ENCODE data around the gene GJA10.
"Not testable (repeated sequence)": the region's sequence is repeated elsewhere in the genome, so short reads cannot be mapped to it uniquely, and the experiment has no call there.

Gene GJA10

DNA sequence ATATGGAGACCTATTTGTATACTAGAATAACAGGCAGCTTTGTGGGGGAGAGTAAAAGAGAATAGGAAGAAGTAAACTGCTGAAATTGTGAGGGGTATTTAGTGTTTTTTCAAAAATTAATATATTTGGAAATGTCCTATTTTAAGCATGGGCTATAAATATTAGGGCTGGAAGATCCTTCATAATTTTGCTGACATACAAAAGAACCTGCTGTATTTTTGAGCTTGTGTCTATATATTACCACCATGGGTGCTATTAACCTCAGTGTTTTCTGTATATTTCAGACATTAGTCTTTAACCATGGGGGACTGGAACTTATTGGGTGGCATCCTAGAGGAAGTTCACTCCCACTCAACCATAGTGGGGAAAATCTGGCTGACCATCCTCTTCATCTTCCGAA lies at the start of gene GJA10:
Gene GJA10 (plus strand): TSS at position 301 of the 400 bp plus-strand sequence. CDS start 0 bp downstream, at position 301.
- no peak for DNase-seq

DNA sequence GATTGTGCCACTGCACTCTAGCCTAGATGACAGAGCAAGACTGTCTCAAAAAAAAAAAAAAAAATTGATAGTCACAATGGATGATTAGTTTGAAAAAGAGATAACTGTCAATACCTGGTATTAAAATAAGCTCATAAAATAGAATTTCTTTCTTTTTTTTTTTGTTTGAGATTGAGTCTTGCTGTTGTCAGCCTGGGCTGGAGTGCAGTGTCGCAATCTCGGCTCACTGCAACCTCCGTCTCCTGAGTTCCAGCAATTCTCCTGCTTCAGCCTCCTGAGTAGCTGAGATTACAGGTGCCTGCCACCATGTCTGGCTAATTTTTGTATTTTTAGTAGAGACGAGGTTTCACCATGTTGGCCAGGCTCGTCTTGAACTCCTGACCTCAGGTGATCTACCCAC lies 46.8 kb upstream of the GJA10 start:
- not testable (repeated sequence) for DNase-seq

DNA sequence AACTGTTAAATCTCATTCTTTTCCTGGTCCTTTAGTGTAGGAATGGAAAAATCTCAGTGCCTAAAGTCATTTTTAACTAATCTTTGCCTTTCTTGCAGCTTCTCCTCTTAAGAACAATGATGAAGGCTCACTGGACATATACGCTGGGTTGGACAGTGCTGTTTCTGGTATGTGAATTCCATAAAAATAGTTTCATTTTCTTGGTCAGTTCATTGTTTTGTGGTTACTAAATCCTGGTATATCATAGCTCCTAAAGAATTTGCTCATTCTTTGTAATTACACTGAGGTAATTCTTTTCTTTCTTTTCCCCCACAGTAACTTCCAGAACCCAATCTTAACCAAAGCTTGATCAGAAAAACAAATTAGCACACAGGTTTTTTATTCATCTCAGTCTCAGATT lies 41.2 kb upstream of the GJA10 start:
- no peak for DNase-seq

DNA sequence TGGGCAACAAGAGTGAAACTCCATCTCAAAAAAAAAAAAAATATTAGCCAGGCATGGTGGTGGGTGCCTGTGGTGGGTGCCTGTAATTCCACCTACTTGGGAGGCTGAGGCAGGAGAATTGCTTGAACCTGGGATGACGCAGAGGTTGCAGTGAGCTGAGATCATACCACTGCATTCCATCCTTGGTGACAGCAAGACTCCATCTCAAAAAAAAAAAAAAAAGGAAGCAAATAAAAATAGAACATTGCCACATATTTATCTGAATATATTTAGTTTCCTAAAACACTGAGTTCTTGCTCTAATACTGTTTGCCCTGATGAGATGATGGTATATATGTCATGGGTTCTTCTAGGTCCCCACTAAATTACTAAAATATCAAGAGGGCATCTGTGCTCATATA lies 36.2 kb upstream of the GJA10 start:
- DNase-seq, result no peak

DNA sequence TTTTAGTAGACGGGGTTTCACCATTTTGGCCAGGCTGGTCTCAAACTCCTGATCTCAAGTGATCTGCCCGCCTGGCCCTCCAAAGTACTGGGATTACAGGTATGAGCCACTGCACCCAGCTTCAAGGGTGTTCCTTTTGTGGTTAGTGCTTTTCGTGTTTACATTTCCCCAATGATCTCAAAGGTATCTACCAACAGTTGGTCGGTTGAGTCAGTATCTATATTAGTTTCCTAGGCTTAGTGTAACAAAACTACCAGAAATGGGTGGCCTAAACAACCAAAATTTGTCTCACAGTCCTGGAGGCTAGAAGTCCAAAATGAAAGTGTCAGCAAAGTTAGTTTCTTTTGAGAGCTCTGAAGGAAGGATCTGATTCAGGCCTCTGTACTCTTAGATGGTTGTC lies 34.5 kb upstream of the GJA10 start:
- DNase-seq, result no peak

DNA sequence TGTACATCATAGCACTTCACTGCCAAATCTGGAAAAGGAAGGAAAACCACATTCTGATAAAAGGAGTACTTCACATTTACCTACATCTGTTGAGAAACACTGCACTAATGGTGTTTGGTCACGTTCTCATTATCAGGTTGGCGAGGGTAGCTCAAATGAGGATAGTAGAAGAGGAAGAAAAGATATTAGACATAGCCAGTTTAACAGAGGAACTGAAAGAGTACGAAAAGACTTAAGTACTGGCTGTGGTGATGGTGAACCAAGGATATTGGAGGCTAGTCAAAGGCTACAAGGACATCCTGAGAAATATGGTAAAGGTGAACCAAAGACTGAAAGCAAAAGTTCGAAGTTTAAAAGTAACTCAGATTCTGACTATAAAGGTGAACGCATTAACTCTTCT lies 32.0 kb upstream of the GJA10 start:
- DNase-seq, result no peak

DNA sequence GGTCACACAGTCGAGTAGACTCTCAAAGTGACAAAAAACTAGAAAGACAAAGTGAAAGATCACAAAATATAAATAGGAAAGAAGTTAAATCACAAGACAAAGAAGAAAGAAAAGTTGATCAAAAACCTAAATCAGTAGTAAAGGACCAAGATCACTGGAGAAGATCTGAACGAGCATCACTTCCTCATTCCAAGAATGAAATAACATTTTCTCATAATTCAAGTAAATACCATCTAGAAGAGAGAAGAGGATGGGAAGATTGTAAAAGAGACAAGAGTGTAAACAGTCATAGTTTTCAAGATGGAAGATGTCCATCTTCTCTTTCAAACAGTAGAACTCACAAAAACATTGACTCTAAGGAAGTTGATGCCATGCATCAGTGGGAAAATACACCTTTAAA lies 31.6 kb upstream of the GJA10 start:
- DNase-seq, result no peak

DNA sequence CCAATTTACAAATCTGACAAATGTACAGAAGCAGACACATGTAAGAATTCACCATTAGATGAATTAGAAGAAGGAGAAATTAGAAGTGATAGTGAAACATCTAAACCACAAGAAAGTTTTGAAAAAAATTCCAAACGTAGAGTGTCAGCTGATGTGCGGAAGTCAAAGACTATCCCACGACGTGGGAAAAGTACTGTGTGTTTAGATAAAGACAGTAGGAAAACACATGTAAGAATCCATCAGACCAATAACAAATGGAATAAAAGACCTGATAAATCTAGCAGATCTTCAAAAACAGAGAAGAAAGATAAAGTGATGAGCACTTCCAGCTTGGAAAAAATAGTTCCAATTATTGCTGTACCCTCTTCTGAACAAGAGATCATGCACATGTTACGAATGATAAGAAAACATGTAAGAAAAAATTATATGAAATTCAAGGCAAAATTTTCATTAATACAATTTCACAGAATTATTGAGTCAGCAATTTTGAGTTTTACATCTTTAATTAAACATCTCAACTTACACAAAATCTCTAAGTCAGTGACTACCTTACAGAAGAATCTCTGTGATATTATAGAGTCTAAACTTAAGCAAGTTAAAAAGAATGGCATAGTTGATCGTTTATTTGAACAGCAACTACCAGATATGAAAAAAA lies 28.1 kb upstream of the GJA10 start:
- DNase-seq, result no peak

DNA sequence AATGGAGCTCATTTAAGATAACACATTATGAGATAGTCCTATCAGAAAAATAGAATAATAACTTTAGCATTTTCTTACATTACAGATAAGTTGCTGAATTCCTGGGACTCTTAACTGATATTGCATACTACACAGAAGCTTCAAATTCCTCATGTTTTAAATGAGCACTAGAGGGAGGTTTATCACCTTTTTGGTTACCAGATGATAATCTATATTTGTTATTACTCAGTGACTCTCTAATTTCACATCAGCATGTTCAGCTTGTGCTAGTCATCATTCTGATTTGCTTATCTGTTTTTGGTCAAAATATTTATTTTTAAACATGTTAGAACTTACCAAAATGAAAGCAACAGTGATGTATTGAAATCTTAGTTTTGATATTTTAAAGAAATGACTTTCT lies 20.5 kb upstream of the GJA10 start:
- DNase-seq, result no peak

DNA sequence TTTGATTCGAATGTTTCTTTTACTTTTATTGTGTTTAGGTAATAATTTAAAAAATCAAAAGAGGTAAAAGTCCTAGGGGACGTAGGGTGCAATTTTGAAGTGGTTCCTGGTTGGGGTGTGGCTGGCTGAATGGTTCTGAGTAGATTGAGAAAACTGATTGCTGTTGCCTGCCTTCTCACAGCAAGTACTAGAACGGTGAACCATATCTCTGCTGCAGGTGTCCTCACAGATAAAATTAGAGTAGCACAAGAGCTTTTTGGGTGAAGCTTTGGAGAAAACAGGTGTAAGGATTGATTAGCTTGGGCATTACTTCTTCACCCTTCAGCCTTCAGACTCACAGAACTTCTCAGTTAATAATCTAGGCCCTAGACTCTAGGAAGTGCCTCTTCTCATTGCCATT lies 19.8 kb upstream of the GJA10 start:
- DNase-seq, result no peak

DNA sequence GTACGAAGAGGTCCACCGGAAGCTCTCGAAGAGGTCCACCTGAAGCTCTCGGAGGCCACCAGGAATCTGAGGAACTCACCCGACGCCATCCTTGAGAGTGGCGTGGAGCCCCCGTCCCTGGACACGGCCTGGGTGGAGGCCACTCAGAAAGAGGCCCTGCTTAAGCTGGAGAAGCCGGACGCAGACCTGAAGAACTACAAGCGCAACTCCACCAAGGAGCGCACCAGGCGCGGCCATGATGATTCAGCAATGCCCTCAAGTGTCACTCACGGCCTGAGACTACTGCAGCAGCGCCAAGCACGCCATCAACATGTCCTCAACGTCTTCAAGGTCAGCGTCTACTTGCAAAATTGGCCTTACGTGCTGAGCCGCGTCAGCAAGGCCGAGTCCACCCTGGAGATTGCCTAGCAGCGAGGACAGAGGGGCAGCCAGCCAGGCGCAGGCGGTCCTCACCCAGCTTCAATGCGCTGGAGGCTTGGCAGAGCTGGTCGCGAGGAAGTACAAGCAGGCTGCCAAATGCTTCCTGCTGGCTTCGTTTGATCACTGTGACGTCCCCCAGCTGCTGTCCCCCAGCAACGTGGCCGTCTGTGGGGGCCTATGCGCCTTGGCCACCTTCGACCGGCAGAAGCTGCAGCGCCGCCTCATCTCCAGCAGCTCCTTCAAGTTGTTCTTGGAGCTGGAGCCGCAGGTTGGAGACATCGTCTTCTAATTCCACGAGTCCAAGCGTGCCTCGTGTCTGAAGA lies 7.7 kb upstream of the GJA10 start:
- no peak for DNase-seq

DNA sequence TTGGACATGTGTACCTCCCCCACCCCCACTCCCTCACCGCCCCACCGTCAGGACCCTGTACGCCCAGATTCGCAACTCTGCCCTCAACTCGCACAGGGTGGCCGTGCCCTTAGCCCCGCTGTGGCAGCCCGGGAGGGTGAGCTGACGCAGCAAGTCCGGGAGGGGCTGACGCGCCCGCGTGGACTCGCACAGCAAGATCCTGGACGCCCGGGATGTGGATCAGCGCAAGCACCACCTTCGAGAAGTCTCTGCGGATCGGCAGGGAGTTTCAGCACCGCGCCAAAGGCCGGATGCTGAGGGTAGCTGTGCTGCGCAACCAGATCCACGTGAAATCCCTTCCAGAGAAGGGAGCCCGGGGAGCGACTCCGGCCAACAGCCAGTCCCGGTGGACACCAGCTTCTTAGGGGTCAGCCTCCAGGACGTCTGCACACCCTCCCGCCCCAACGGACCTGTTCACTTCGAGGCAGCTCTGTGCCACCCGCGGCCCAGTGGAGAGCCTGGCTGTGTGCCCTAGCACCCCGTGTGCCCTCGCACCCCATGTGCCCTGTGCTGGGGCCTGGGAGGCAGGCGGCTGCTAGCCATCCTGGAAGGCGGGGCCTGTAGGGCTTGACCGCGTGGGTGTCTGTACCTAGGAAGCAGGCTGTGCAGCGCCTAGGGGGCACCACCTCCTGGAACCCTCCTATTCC lies 6.7 kb upstream of the GJA10 start:
- no peak for DNase-seq

DNA sequence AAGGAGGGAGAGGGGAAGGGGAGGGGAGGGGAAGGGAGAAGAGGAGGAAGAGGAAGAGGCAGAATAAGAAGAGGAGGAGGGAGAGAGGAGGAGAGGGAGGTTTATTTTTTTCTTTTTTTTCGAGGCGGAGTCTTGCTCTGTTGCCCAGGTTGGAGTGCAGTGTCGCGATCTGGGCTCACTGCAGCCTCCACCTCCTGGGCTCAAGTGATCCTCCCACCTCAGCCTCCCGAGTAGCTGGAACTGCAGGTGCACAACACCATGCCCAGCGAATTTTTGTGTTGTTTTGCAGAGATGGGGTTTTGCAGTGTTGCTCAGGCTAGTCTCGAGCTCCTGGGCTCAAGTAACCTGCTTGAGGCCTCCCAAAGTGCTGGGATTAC lies 6.1 kb upstream of the GJA10 start:
- DNase-seq, result no peak

DNA sequence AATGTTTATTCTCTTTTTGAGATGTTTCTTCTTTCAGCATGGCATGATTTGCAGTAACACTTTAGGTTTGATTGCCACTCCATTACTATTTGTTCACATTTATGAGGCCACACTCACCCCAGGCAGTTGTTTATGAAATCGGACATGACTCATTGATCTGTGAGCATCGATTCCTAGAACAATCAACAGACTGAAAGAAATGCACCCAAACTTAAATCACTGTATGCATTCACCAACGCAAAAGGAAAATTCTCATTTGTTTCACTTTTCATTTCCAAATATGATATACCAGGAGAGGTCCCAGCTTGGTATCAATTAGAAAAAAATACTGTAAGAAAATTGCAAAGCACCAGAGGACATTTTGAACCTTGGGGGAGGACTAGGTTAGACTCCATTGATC lies 5.4 kb upstream of the GJA10 start:
- DNase-seq, result no peak

DNA sequence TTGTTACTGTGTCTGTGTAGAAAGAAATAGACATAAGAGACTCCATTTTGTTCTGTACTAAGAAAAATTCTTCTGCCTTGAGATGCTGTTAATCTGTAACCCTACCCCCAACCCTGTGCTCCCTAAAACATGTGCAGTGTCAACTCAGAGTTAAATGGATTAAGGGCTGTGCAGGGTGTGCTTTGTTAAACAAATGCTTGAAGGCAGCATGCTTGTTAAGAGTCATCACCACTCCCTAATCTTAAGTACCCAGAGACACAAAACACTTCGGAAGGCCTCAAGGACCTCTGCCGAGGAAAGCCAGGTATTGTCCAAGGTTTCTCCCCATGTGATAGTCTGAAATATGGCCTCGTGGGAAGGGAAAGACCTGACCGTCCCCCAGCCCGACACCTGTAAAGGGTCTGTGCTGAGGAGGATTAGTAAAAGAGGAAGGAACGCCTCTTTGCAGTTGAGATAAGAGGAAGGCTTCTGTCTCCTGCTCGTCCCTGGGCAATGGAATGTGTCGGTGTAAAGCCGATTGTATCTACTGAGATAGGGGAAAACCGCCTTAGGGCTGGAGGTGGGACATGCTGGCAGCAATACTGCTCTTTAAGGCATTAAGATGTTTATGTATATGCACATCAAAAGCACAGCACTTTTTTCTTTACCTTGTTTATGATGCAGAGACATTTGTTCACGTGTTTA lies 3.3 kb upstream of the GJA10 start:
- DNase-seq, result not testable (repeated sequence)

DNA sequence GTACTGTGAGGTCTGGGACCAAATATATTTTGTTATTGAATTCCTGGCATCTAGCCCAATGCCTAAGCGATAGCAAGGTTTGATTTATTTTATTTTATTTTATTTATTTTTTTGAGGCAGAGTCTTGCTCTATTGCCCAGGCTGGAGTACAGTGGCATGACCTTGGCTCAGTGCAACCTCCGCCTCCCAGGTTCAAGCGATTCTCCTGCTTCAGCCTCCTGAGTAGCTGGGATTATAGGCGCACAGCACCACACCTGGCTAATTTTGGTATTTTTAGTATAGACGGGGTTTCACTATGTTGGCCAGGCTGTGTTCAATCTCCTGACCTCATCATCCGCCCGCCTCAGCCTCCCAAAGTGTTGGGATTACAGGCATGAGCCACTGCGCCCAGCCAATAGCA lies 1.7 kb upstream of the GJA10 start:
- DNase-seq, result not testable (repeated sequence)

DNA sequence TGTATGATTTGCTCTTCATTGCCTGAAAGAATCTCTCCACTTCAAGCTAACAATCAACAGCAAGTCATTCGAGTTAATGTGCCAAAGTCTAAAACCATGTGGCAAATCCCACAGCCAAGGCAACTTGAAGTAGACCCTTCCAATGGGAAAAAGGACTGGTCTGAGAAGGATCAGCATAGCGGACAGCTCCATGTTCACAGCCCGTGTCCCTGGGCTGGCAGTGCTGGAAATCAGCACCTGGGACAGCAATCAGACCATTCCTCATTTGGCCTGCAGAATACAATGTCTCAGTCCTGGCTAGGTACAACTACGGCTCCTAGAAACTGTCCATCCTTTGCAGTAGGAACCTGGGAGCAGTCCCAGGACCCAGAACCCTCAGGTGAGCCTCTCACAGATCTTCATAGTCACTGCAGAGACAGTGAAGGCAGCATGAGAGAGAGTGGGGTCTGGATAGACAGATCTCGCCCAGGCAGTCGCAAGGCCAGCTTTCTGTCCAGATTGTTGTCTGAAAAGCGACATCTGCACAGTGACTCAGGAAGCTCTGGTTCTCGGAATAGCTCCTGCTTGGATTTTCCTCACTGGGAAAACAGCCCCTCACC lies 1.1 kb downstream of the GJA10 start:
- DNase-seq, result no peak

DNA sequence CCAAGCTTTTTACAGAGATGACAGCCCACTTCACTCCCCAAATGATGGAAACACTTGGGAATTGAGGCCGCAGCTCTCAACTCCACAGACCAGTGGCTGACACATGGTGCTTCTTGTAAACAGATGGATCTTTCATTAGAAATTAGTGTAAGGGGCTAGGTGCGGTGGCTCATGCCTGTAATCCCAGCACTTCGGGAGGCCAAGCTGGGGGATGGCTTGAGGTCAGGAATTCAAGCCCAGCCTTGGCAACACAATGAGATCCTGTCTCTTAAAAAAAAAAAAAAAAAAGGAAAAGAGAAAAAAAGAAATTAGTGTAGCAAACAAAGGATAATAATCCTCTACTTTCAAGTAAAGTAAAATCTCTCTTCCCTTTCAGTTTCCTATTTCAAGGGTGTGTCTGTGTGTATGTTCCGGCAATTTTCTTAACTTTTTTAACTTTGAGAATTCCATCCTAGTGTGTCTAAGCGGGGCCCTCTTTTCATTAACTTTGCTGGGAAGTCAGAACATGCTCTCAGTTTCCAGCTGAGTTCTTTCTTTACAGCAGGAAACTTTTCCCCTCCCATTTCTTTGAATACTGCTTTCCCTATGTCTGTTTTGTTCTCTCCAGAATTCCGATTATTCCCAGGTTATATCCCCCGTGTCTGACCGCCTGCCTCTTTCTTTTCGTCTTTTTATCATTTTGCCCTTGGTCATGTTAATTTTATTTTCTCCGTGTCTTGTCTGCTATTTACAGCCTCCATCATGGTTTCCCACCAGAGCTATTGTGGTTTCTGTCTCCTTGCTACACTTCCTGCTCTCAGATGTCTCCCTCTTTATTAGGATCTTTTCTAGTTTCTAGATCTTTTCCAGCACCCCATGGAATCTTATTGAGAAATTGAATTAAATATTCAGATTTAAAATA lies 16.0 kb downstream of the GJA10 start:
- not testable (repeated sequence) for DNase-seq

DNA sequence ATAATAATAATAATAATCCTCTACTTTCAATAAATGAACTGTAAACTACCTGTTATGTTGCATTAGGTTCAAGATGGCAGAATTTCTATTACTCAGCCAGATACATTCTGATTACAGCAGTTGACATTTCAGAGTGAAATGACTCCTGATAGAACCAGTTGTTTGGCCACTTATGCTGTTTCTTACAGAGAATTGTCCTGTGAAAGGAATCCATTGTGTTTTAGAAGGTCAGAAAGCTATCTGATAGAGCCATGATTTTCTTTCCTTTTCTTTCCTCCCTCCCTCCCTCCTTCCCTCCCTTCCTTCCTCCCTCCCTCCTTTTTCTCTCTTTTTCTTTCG lies 16.6 kb downstream of the GJA10 start:
- no peak for DNase-seq

DNA sequence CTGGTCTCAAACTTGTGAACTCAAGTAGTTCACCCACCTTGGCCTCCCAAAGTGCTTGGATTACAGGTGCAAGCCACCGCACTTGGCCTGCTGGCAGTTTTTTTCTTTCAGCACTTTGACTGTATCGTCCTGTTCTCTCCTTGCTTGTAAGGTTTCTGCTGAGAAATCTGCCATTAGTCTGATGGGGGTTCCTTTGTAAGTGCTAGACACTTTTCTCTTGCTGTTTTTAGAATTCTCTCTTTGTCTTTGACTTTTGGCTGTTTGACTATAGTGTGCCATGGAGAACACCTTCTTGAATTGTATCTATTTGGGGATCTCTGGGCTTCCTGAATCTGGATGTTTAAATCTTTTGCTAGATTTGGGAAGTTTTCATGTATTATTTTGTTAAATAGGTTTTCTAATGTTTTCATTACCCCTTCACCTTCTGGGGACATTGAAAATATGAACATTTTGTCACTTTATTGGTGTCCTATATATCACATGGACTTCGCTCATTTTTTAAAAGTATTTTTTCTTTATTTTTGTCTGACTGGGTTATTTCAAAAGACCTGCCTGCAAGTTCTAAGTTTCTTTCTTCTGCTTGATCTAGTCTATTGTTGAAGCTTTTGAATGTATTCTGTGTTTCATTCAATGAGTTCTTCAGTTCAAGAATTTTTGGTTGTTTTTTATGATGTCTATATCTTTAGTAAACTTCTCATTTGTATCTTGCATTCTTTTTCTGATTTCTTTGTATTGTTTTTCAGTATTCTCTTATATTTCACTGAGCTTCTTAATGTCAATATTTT lies 22.1 kb downstream of the GJA10 start:
- DNase-seq, result no peak

DNA sequence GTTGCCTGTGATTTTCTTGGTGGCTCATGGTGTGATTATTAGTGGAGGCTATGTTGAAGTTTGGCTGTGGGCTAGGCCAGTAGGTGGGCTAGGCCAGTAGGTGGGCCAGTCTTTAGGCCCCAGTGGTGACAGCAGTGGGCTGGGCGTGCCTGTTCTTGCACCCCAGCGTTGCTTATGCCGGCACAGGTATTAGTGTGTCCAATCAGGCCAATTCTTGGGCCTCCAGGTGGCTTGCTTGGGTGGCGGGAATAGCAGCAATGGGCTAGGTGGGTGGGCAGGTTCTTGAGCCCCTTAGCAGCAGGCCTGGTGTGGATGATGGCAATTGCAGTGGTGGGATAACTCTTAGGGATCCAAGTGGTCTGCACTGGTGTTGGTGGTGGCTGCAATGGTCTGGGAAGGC lies 22.9 kb downstream of the GJA10 start:
- no peak for DNase-seq

All from NK-92 treated with Interleukin-12 subunit alpha and Interleukin-12 subunit beta, amount 100 ng/mL, for 24 hours (cell line).